ENCODE results near the gene ASB5. TPM values are rescaled to one million over a fixed set of nuclear protein-coding genes. Genes with fewer than 3 reads are reported as not detected.

Gene ASB5
- total and polyA plus RNA-seq, 2 donors from 2014 or later: 0.25 to 0.37 TPM

DNA sequence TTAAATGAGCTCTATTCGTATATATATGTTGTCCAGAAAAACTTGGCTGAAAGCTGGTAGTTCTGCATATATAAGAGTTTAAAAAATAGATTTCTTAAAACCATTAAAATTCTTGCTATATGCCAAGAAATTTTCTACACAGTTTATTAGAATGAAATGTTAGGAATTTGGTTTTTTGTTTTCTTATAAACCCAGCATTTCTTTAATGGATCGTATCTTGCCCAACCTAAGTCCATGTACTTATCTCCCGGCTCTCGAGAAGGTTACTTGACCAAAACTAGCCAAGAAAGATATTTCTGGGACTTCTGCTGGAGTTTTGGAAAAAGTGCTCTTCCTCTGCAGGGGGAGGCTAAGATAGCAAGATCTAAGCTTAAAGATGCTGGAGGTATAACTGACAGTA is 4.7 kb upstream of the ASB5 start:
- FAIRE-seq (no peak), DNase-seq (no peak)
- no peak overlapping the region for H3K9ac ChIP-seq (ENCODE audit: low read length in 3 of 3)
- intact Hi-C loops (cut with DNase I): no loop called here
- H3K27ac ChIP-seq (ENCODE audit: low read depth in 2 of 2, low read length in 2 of 2): no peak overlapping the region
- TF ChIP-seq, protein P1, sequence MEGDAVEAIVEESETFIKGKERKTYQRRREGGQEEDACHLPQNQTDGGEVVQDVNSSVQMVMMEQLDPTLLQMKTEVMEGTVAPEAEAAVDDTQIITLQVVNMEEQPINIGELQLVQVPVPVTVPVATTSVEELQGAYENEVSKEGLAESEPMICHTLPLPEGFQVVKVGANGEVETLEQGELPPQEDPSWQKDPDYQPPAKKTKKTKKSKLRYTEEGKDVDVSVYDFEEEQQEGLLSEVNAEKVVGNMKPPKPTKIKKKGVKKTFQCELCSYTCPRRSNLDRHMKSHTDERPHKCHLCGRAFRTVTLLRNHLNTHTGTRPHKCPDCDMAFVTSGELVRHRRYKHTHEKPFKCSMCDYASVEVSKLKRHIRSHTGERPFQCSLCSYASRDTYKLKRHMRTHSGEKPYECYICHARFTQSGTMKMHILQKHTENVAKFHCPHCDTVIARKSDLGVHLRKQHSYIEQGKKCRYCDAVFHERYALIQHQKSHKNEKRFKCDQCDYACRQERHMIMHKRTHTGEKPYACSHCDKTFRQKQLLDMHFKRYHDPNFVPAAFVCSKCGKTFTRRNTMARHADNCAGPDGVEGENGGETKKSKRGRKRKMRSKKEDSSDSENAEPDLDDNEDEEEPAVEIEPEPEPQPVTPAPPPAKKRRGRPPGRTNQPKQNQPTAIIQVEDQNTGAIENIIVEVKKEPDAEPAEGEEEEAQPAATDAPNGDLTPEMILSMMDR (IDR thresholded peaks at IDR 0.05; ENCODE audit: borderline replicate concordance, extremely low read depth, insufficient read depth): no peak
- no peaks in the 10 kb centered on the region for H3K9me3 ChIP-seq (ENCODE audit: control insufficient read depth in 2 of 3, insufficient read depth in 1 of 3, low read length in 3 of 3)
- H3K36me3 ChIP-seq (ENCODE audit: control insufficient read depth in 2 of 3, insufficient read depth in 3 of 3, low read length in 3 of 3): no peaks in the 10 kb centered on the region
- no peak overlapping the region for H3K4me3 ChIP-seq (ENCODE audit: low read length in 3 of 3)
- H3K4me1 ChIP-seq (ENCODE audit: control insufficient read depth in 2 of 3, insufficient read depth in 2 of 3, low read depth in 1 of 3, low read length in 3 of 3): no peaks in the 10 kb centered on the region
- no peaks in the 10 kb centered on the region for H3K27me3 ChIP-seq (ENCODE audit: control insufficient read depth, insufficient read depth, low read length)

DNA sequence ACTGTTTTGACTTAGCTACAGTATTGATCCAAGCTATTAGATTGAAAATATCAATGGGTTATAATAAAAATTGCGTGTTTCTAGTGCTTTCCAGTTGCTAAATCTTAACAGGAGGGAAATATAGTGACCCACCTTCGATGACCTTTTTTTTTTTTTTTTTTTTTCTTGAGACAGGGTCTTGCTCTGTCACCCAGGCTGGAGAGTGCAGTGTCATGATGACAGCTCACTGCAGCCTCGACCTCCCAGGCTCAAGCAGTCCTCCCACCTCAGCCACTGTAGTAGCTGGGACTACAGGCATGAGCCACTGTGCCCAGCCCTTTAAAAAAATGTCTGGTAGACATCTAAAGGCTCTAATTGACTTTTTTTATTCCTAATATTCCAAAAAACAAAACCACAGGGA is 3.8 kb upstream of the ASB5 start:
- DNase-seq: no peak
- Histone ChIP-seq H3K27ac (ENCODE audit: low read depth in 2 of 2, low read length in 2 of 2) (no peak overlapping the region), H3K4me1 (ENCODE audit: control insufficient read depth in 2 of 3, insufficient read depth in 2 of 3, low read depth in 1 of 3, low read length in 3 of 3) (no peaks in the 10 kb centered on the region), H3K9me3 (ENCODE audit: control insufficient read depth in 2 of 3, insufficient read depth in 1 of 3, low read length in 3 of 3) (no peaks in the 10 kb centered on the region), H3K4me3 (ENCODE audit: low read length in 3 of 3) (no peak overlapping the region), H3K27me3 (ENCODE audit: control insufficient read depth, insufficient read depth, low read length) (no peaks in the 10 kb centered on the region), H3K36me3 (ENCODE audit: control insufficient read depth in 2 of 3, insufficient read depth in 3 of 3, low read length in 3 of 3) (no peaks in the 10 kb centered on the region), H3K9ac (ENCODE audit: low read length in 3 of 3) (no peak overlapping the region)
- no peak for FAIRE-seq
- TF ChIP-seq, protein P1 (IDR thresholded peaks at IDR 0.05; ENCODE audit: borderline replicate concordance, extremely low read depth, insufficient read depth): no peak
- intact Hi-C loops (cut with DNase I): no loop called here

DNA sequence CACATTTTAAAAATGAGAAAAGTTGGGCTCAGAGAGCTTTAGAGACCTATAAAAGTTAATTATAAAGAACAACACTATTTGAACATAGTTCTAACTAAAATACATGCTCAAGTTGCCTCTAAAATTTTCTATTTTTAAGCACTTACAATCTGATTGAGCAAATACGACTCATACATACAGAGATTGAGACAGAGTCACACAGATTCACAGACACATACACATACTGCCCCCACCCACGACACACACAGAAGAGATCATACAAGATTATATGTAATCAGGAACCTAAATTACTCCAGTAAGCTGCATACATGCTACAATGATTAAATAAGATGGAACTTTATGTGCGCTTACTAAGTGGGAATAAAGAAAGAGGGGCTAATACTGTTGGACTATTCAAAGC is 2.7 kb upstream of the ASB5 start:
- H3K4me3 ChIP-seq (ENCODE audit: low read length in 3 of 3): no peak overlapping the region
- intact Hi-C loops (cut with DNase I): no loop called here
- FAIRE-seq: no peak

More for the DNA sequence above, 2.7 kb upstream of the ASB5 start:
- Histone ChIP-seq H3K27ac (ENCODE audit: low read depth in 2 of 2, low read length in 2 of 2) (no peak overlapping the region), H3K9ac (ENCODE audit: low read length in 3 of 3) (no peak overlapping the region), H3K36me3 (ENCODE audit: control insufficient read depth in 2 of 3, insufficient read depth in 3 of 3, low read length in 3 of 3) (no peaks in the 10 kb centered on the region), H3K27me3 (ENCODE audit: control insufficient read depth, insufficient read depth, low read length) (no peaks in the 10 kb centered on the region), H3K9me3 (ENCODE audit: control insufficient read depth in 2 of 3, insufficient read depth in 1 of 3, low read length in 3 of 3) (no peaks in the 10 kb centered on the region), H3K4me1 (ENCODE audit: control insufficient read depth in 2 of 3, insufficient read depth in 2 of 3, low read depth in 1 of 3, low read length in 3 of 3) (no peaks in the 10 kb centered on the region)
- DNase-seq: no peak
- TF ChIP-seq, protein P1 (IDR thresholded peaks at IDR 0.05; ENCODE audit: borderline replicate concordance, extremely low read depth, insufficient read depth): no peak

All from kidney (tissue), 14 donors.